HG03108 (cell line): ENCODE results near the gene BRF1.
"Not testable (repeated sequence)": the region's sequence is repeated elsewhere in the genome, so short reads cannot be mapped to it uniquely, and the experiment has no call there.

Experiments
- ATAC-seq: cut with Tn5 transposase; IDR thresholded peaks from one replicate; pipeline ENCODE4 v1.9.1; 2021; ENCODE audit warnings: moderate library complexity; ENCODE audit not compliant: unreplicated experiment

The BRF1 gene

GRCh38 chr14:105332350-105332874 lies 31.6 kb upstream of the BRF1 start:
- ATAC-seq: no peak

- ATAC-seq: no peak
Observed at GRCh38 chr14:105331575-105332349, 31.0 kb upstream of the BRF1 start.

GRCh38 chr14:105330491-105330895 lies 29.7 kb upstream of the BRF1 start:
- ATAC-seq: no peak

- ATAC-seq: no peak
Observed at GRCh38 chr14:105329411-105330150, 28.8 kb upstream of the BRF1 start.

GRCh38 chr14:105328678-105329390 lies 28.0 kb upstream of the BRF1 start:
- no peak for ATAC-seq

- no peak for ATAC-seq
Observed at GRCh38 chr14:105328070-105328677, 27.4 kb upstream of the BRF1 start.

- ATAC-seq: not testable (repeated sequence)
Observed at GRCh38 chr14:105327695-105328045, 26.9 kb upstream of the BRF1 start.

GRCh38 chr14:105326891-105327694 lies 26.3 kb upstream of the BRF1 start:
- no peak for ATAC-seq

GRCh38 chr14:105326568-105326867 lies 25.7 kb upstream of the BRF1 start:
- no peak for ATAC-seq

DNA sequence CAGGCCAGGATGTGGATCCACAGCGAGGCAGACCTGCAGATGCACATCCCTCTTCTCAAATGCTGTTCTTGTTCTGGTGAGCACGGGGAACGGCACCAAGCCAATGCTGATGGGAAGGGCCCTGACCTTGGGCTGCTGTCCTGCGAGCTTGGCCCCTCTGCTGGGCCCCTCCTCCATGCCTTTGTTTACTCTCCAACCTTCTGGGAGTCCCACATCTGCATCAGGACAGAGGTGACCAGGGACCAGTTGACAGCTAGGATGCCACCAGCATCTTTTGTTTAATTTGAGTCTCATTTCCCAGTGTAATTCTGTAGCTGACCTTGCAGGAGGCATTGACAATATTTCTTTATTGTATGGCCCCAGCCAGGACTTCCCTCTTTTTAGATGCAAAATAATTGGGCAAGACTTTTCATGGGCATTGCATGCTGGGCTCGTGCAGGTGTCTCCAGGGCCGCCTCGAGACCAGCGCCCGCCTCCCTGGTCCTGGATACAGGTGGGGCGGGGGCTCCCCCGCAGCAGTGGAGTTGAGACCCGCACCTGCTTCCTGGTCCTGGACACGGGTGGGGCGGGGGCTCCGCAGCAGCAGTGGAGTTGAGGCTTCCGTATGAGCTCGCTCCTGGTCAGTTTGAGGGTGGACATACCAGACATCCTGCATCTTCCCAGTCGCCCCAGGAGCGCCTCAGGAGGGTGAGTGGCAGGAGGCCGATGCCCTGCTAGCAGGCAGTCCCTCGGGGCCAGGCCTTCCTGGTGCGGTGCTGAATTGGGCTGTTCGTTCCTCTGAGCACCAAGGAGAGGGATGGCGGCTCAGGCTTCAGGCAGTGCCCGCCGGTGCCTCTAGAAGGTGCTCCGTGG lies 25.1 kb upstream of the BRF1 start:
- no peak for ATAC-seq

DNA sequence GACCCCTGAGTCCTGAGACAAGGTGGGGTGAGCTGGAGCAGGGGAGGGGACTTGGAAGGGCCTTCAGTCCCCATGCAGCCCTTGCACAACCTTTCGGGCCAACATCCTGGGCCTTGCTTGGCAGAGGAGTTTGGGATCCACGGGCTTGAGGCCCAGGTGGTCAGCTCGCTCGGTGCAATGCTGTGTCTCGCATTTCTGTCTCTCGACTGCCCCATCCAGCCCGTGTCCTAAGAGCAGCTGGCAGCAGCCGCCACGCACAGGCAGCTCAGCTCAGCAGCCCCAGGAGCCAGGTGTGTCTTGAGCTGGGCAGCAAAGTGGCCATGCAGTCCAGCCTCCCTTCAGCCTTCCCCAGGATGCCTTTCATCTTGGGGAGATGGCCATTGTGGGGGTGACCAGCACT lies 24.5 kb upstream of the BRF1 start:
- ATAC-seq: no peak

DNA sequence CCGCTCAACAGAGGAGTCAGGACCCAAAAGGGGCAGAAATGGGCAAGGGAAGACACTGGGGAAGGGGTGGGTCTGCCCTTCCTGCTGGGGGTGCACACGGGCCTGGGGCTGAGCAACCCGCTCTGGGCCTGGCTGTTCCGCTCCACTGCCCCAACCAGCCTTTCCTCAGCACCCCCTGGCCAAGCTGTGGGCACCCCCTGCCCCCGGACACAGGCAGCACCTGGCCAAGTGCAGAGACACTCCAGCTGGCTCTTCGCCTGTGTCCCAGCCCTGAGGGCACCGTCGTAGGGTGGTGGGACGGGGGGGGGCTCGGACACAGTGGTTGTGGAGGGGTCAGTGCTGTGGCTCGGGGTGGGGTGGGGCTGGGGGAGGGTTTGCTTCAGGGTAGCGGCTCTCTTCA lies 24.1 kb upstream of the BRF1 start:
- no peak for ATAC-seq

GRCh38 chr14:105324080-105324778 lies 23.4 kb upstream of the BRF1 start:
- no peak for ATAC-seq

DNA sequence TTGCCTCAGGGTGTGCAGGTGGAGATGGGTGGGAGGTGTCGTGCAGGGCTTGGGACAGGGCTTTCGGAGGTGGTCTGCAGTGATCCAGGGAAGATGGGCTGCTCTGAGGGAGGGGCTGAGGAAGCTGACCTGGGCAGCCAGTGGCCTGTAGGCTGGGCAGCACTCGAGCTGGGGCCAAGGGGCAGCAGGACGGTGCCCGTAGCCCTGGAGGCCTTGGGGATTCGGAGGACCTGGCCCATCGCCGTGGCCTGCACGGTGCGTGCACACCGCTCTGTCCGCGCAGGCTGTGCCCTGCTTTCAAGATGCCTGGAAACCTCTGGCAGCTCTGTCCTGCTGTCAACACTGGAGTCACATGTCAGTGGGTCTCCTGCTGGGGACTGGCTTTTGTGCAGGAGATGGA lies 22.9 kb upstream of the BRF1 start:
- ATAC-seq: no peak

- ATAC-seq: no peak
Observed at GRCh38 chr14:105322791-105323556, 22.2 kb upstream of the BRF1 start.

DNA sequence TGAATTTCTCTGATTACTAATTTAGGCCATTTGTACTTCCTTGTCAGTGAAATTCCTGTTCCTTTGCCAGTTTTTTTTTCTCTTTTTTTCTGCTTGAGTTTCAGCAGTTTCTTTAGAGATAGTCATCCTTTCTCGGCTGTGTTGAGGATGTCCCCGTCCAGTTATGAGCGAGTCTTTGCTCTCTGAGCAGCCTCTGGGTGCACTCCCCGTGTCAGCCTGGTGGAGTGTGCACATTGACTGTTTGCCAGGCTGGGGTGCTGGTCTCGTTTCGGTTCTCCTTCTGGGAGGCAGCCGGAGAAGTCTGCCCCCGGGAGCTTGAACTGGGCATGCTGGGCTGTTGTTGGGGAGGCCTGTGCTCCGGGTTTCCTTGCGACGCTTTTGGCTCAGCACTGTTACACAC lies 16.7 kb upstream of the BRF1 start:
- no peak for ATAC-seq

DNA sequence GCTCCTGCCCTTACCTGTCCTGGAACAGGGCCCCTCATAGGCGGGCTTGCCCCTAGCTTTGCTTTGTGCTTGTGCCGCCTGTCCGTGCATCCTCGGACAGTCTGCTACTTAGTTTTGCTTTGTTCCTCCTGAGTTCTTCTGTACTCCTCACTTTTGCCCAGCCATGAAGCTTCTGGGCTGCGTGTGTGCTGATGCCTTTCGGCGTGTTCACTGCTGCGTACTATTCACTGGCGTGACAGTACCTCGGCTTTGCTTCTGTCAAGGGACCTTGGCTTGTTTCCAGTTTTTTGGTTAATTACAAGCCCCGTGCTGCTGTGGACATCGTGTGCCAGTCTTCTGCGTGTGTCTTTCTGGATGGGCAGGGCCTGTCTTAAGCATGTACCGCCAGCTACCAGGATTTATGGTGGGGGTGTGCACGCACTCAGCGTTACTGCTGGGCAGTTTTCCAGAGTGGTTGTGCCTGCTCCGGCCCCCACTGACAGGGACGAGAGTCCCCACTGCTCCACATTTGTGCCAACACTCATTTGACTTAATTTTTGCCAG lies 16.2 kb upstream of the BRF1 start:
- no peak for ATAC-seq

- no peak for ATAC-seq
Observed at GRCh38 chr14:105316577-105316941, 15.8 kb upstream of the BRF1 start.
